Stimulated activated naive B cell treated with anti-CD40 and anti-IgM and Interleukin-4, amounts not matched to agents 10 μg/mL and 1 μg/mL and 100 μg/mL, for 72 hours (primary cell): ENCODE results near the gene ASCL2.
A peak's percentile ranks its signal among the peaks of the same experiment; 100 is the strongest.

Experiments used
- ATAC-seq, 2 donors: fragments of 150-1000 bp; cut with Tn5 transposase; replicated peaks; 2 replicates each; pipeline ENCODE4 v1.10.0; 2021; ENCODE audit warnings: moderate library complexity in 1 of 2
- DNase-seq: peaks from one replicate; pipeline ENCODE4 v3.0.0; 2021
- H3K27ac Mint-ChIP-seq: one replicate; pipeline ENCODE4 v1.8.0; 2022; ENCODE audit warnings: mild to moderate bottlenecking, mixed read lengths
- H3K27me3 Mint-ChIP-seq, 2 donors: one replicate each; pipeline ENCODE4 v1.8.0; 2022; ENCODE audit warnings: mixed read lengths in 2 of 2
- H3K36me3 Mint-ChIP-seq, 2 donors: one replicate each; pipeline ENCODE4 v1.8.0; 2022; ENCODE audit warnings: mixed read lengths in 2 of 2, mild to moderate bottlenecking in 1 of 2
- H3K4me1 Mint-ChIP-seq, 2 donors: one replicate each; pipeline ENCODE4 v1.8.0; 2022; ENCODE audit warnings: mixed read lengths in 2 of 2, mild to moderate bottlenecking in 1 of 2
- H3K4me3 Mint-ChIP-seq, 2 donors: one replicate each; pipeline ENCODE4 v1.8.0; 2022; ENCODE audit warnings: mild to moderate bottlenecking in 2 of 2, mixed read lengths in 2 of 2, moderate library complexity in 1 of 2
- H3K9me3 Mint-ChIP-seq, 2 donors: one replicate each; pipeline ENCODE4 v1.8.0; 2022; ENCODE audit warnings: mixed read lengths in 2 of 2, mild to moderate bottlenecking in 1 of 2

The ASCL2 gene

DNA sequence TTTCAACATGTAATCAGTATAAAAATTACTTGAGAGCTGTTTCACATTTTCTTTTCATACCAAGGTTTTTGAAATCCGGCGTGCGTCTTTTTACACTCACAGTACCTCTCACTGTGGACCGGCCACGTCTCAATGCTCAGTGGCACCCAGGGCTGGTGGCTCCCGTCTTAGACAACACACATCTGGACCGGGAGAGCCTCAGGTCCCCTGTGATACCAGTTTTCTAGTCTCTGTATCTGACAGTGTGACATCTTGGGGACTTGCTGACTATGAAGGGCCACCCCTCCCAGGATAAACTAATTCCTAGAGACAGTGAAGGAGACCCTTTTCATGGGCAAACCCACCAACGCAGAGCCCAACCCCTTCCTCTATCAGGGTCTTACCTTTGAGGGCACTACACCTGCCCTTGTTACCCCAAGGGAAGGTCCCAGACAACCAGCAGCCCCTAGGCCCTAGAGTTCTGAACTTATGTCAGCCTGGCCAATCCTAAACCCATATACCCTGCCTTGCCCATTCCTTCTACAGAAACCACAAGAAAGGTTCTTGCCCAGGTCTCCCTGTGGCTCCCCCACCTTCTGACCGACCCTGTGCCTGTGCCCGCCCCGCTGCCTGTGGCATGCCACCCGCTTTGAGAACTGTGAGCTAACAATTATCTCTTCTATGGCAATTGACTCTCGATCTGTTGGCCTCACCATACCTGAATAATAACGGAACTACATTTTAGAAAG lies 6.1 kb upstream of the ASCL2 start:
- peaks cover 41 to 72% of the 10 kb centered on the region in 2 donors for H3K27me3 Mint-ChIP-seq
- ATAC-seq (no peak), DNase-seq (no peak)
- H3K9me3 Mint-ChIP-seq = peaks cover 8 to 16% of the 10 kb centered on the region in 2 donors
- no peak overlapping the region for H3K4me3 Mint-ChIP-seq
- H3K36me3 Mint-ChIP-seq = peaks cover 3 to 9% of the 10 kb centered on the region in 2 donors
- peaks cover 3% of the 10 kb centered on the region in 2 donors for H3K4me1 Mint-ChIP-seq
- no peak overlapping the region for H3K27ac Mint-ChIP-seq

DNA sequence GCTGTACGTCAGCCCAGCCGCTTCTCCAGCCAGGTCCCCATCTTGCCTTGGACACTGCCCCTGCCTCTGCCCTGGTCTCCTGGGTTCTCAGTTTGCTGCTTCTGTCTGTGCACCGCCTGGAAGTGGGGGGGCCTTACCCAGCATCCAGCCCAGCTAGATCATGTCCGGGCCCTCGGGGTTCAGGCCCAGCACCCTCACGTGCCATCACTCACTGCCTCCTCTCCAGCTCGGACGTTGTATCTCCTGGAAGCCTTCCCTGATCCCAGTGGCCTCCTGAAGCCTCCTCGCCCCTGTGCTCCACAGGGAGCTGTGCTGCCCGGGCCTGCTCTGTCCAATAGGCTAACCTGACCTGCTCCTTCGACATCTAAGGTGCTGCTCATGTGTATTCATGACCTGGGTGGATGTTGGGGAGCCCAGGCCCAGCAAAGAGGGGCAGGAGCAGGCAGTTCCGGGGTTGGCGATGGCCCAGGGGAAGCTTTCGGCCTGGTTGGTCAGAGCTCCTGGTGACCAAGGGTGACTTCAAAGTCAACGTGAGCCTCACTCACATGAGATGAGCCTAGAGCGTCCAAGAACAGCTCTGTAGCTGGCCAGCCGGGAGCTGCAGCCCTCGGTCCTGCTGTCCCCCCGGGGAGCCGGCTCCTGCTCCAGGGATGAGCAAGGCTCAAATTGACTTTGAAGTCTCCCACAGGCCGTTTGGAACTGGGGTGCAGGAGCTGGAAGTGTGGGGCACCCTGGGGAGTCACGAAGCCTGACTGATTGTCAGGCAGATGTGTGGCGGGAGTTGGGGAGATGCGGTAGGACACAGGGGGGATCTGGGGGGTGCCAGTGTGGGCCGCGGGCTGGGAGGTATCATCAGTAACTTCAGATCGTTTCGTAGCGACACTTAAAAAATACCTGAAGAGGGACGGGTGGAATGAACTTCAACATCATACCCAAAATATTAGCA lies 5.2 kb upstream of the ASCL2 start:
- no peak for DNase-seq
- Mint-ChIP-seq H3K36me3 (peaks cover 3 to 9% of the 10 kb centered on the region in 2 donors), H3K4me1 (peaks cover 4 to 8% of the 10 kb centered on the region in 2 donors), H3K4me3 (no peak overlapping the region), H3K27ac (no peak overlapping the region), H3K9me3 (peaks cover 8 to 13% of the 10 kb centered on the region in 2 donors), H3K27me3 (peaks cover 44 to 76% of the 10 kb centered on the region in 2 donors)
- no peak for ATAC-seq

DNA sequence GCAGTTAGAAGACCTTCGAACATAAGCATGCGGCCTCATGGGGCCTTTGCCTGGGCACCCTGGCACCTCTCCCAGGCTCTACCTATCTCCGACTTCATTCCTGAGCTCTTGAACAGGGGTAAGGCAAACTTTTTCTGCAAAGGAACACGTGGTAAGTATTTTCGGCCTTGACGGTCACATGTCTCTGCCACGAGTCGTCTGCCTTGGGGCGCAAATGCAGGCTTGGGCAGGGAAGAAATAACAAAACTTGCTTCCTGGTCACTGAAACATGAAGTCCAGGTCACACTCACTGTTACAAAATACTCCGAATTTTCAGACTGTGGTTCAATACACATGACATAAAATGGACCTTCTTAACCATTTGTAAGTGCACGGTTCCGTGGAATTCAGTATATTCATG lies 3.4 kb upstream of the ASCL2 start:
- H3K36me3 Mint-ChIP-seq = peaks cover 0 to under 1% of the 10 kb centered on the region in 2 donors
- H3K27me3 Mint-ChIP-seq = peaks cover 42 to 76% of the 10 kb centered on the region in 2 donors
- DNase-seq (no peak), ATAC-seq (no peak)
- peaks cover 6 to 17% of the 10 kb centered on the region in 2 donors for H3K4me1 Mint-ChIP-seq
- no peak overlapping the region for H3K27ac Mint-ChIP-seq
- peaks cover 0 to 3% of the 10 kb centered on the region in 2 donors for H3K9me3 Mint-ChIP-seq
- no peak overlapping the region for H3K4me3 Mint-ChIP-seq

DNA sequence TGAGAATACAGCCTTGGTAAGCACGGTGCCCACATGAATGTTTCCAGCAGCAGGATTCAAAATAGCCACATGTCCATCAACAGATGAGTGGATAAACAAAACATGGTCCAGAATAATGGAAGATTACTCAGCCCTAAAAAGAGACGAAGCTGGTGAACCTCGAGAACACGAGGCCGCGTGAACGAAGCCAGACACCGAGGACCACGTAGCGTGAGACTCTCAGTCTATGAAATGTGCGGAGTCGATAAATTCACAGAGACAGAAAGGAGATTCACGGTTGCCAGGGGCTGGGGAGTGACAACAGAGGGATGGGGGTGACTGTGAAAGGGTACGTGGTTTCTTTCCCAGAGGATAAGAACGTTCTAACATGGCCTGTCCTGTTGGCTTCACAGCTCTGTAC lies 2.9 kb upstream of the ASCL2 start:
- Mint-ChIP-seq H3K36me3 (no peaks in the 10 kb centered on the region), H3K9me3 (peaks cover 0 to 3% of the 10 kb centered on the region in 2 donors), H3K27ac (no peak overlapping the region), H3K4me3 (no peak overlapping the region), H3K4me1 (peaks cover 6 to 17% of the 10 kb centered on the region in 2 donors), H3K27me3 (peaks cover 42 to 75% of the 10 kb centered on the region in 2 donors)
- ATAC-seq = no peak
- no peak for DNase-seq

DNA sequence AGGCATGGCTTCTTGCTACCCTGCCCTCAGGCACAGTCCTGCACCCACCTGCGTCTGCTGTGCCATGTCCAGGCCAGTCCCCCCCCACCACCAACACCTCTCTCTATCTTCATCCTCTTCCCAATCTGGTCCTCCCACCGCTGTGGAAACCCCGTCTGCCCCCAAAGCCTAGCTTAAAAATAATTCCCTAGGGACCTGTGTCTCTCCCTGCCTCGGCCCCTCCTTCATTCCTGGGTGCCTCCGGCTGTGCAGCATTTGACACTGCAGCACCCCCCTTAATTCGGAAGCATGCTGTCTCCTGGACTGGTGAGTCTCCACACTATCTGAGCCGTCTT lies 2.5 kb upstream of the ASCL2 start:
- Mint-ChIP-seq H3K27me3 (peaks cover 38 to 71% of the 10 kb centered on the region in 2 donors), H3K36me3 (no peaks in the 10 kb centered on the region), H3K4me1 (peaks cover 9 to 19% of the 10 kb centered on the region in 2 donors), H3K27ac (no peak overlapping the region), H3K9me3 (peaks cover 0 to 1% of the 10 kb centered on the region in 2 donors), H3K4me3 (peak overlapping the region in 1 of 2 donors; percentile 17)
- ATAC-seq = no peak
- DNase-seq = no peak

DNA sequence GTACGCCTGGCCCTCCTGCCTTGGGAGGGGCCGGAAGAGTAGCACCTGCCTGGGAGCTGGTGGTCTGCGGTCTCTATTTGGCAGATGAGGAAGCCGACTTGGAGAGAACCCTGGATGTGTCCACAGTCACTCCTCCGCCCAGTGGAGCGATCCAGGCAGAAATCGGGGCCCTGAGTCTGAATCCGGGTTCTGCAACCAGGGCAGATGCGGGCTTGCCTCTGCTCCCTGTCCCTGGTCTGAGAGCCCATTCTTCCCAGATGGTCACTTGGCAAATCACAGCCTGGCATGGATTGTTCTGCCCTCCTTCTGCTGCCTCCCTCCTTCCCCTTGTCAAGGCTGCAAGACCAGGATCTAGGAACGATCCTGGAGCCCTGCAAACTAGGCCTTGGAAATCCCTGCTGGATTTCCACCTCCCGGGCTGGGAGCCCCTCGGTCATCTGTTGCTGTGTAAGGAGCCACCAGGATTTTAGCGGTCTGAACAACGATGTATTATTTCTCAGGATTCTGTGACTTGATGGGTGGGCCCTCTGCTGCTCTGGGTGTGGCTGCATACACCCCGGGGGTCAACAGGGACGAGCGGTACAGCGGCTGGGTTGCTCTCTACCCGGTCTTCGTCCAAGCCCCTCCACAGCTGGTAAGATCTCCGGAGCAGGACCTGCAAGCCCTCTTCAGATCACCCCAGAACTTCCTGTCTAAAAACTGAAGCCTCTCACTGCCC lies 2.0 kb upstream of the ASCL2 start:
- Mint-ChIP-seq H3K27ac (no peak overlapping the region), H3K4me1 (peaks cover 9 to 24% of the 10 kb centered on the region in 2 donors), H3K9me3 (no peaks in the 10 kb centered on the region), H3K36me3 (no peaks in the 10 kb centered on the region), H3K27me3 (peaks cover 34 to 66% of the 10 kb centered on the region in 2 donors), H3K4me3 (no peak overlapping the region)
- no peak for DNase-seq
- no peak for ATAC-seq

DNA sequence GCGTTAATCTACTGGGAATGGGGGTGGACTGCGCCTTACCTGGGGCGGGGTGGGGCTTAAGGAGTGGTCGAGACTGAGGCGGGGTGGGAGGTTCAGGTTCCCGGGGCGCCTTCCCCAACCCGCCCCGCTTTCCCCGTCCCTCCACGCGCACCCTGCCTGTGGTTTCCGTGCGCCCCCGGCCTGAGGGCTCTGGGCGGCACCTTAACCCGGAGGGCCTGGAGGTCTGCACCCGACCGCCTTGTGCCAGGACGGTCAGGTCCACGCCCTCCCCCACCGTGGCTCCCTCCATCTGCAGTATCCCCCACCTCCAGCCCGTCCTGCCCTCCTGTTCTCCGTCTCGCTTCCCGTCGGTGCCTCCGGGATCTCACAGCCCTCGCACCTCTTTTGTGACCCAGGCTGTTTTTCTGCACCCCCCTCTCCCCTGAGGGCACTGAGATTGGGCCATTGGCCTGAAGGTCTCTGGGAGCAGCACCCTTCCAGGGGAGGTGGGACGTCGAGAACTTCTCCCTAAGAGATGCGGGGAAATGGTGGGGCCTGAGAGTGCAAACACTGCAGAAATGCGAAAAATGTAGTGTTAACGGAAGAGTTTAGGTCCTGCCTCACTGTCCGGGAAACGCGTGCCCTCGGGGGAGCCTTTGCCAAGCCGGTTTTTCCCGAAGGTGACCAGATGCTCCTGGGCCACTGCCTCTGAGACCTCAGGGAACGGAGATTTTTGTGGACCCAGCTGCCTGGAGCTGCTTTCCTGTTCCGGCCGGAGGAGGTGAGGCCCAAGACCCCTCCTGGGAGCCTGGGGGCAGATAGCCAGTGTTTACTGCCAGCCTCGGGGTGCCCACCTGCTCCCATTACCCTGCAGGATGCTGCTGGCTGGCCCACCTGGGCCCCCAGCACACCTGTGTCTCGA lies 1.2 kb upstream of the ASCL2 start:
- ATAC-seq = no peak
- Mint-ChIP-seq H3K27me3 (peaks cover 34 to 58% of the 10 kb centered on the region in 2 donors), H3K4me1 (peaks cover 12 to 31% of the 10 kb centered on the region in 2 donors), H3K9me3 (no peaks in the 10 kb centered on the region), H3K36me3 (no peaks in the 10 kb centered on the region), H3K27ac (no peak overlapping the region), H3K4me3 (peak overlapping the region; percentile 53 to 66)
- no peak for DNase-seq

DNA sequence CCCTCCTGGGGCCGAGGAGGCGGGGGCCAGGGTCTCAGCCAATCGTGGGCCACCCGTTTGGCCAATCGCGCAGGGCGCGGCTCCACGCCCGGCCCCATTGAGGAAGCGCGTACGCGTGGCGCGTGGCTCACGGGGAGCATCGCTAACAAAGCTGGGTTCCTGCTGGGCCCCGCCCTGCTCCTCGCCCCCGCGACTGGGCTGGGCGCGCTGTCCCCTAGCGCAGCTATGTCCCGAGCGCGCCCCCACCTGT lies 614 bp upstream of the ASCL2 start:
- Mint-ChIP-seq H3K4me3 (no peak overlapping the region), H3K36me3 (no peaks in the 10 kb centered on the region), H3K4me1 (peaks cover 17 to 37% of the 10 kb centered on the region in 2 donors), H3K27me3 (peaks cover 34 to 52% of the 10 kb centered on the region in 2 donors), H3K27ac (no peak overlapping the region), H3K9me3 (no peaks in the 10 kb centered on the region)
- no peak for DNase-seq
- peak in 1 of 2 donors; percentile 14 for ATAC-seq

DNA sequence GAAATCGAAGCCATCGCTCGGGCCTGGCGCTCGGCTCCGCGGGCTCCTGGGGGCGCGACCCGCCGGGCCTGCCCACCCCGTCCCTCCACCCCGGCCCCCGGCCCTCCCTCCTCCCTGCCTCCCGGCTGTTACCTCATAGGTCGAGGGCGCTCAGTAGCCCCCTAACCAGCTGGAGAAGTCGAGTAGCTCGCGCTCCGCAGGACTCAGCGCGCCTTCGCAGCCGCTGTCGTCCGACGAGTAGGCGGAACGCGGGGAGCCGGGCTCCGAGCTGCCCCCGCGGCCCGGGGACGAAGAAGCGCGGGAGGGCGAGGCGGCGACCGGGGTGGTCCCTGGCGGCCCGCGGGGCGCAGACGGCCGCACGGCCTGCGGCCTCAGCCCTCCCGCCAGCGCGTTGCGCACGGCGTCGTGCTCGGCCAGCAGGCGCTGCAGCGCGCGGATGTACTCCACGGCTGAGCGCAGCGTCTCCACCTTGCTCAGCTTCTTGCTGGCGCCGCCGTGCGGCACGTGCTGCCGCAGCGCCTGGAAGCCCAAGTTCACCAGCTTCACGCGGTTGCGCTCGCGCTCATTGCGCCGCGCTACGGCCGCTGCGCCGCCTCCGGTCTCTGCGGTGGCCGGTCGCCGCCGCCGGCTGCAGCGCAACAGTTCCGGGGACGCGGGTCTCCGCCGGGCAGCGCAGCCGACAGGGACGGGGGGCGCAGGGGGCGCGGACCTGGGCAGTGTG lies 627 bp downstream of the ASCL2 start:
- peaks cover 34 to 42% of the 10 kb centered on the region in 2 donors for H3K27me3 Mint-ChIP-seq
- H3K4me3 Mint-ChIP-seq = peak overlapping the region; percentile 74 to 79
- peak; percentile 13 to 38 for ATAC-seq
- DNase-seq = no peak
- no peaks in the 10 kb centered on the region for H3K36me3 Mint-ChIP-seq
- H3K4me1 Mint-ChIP-seq = peaks cover 25 to 47% of the 10 kb centered on the region in 2 donors
- H3K27ac Mint-ChIP-seq = peak overlapping the region; percentile 75
- H3K9me3 Mint-ChIP-seq = no peaks in the 10 kb centered on the region

DNA sequence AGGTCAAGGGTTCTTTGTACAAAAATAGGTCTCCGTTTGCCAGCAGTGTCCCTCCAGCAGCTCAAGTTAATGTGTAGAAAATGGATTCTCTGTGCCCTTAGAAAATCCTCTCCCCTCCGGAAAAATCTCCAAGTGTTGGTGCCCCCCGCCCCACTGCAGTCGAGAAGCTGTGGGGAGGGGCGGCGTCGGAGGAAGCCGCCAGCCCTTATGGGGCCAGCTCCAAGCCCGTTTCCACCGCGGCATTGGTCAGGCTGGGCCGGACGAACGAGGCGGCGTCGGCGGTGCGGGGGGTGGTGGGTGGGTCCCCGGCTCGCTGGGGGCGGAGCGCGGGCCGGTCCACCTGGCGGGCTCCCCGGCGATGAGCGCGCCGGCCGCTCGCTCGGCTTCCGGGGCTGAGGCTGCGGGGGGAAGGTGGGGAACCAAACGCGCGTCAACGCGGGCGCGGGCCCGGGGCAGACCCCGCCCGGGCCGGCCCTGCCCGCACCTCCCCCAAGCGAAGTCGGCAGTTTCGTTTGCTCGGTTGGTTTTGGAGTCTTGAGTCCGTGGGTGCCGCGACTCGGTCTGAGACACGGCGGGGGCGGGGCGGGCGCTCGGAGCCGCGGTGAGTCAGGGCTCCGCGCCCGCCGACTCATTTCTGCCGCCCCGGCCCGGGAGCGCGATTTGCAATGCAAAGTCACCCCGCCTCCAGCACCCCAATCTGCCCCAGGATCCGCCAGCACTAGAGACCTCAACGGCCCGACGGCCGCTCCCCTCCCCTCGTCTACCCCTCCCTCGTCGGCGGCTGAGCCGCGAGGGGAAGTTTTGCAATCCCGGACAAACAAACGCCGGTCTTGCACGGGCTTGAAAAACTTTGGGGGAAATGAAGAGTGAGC lies 1.4 kb downstream of the ASCL2 start:
- DNase-seq (peak; percentile 46), ATAC-seq (peak; percentile 39 to 58)
- Mint-ChIP-seq H3K36me3 (no peaks in the 10 kb centered on the region), H3K27me3 (peaks cover 26 to 35% of the 10 kb centered on the region in 2 donors), H3K4me1 (peaks cover 25 to 47% of the 10 kb centered on the region in 2 donors), H3K9me3 (no peaks in the 10 kb centered on the region), H3K27ac (peak overlapping the region; percentile 75), H3K4me3 (peak overlapping the region; percentile 74 to 79)

DNA sequence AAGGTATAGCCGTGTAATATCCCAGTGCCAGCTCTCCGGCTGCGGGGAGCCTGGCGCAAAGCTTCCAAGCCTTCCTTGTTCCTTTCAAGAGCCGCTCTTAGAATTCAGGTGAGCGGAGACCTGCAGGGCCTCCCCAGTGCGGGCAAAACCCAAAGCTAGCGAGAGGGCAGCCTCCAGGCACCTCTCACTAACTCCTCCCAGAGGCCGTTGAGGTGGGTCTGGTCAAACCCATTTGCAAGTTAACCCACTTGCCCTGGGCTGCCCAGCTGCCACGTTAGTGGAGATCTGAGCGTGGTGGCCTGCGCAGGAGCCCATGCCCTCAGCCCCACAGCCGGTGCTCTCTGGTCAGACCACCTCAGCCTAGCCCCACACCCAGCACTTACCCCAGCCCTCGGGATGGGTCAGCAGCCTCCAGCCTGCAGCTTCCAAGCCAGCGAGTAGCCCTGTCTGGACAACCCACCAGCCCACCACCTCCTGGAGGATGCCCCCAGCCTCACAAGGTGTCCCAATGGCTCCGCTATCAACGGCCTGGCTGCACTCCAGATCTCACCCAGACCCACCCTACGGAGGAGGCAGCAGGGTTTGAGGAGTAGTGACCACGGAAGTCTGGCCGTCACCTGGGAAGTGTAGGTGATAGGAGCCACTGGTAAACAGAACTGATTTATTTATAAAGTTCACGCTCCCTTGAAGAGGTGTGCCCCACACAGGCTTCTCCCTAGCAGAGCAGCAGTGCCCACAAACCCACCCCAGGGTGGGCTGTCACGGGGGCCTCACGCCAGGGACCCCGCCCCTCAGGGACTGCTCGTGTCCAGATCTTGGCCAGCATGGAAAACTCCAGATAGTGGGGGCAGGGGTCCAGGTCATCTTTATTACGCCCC lies 2.3 kb downstream of the ASCL2 start:
- DNase-seq (no peak), ATAC-seq (no peak)
- Mint-ChIP-seq H3K4me1 (peaks cover 25 to 47% of the 10 kb centered on the region in 2 donors), H3K36me3 (no peaks in the 10 kb centered on the region), H3K4me3 (peak overlapping the region; percentile 6 to 21), H3K27me3 (peaks cover 19 to 27% of the 10 kb centered on the region in 2 donors), H3K9me3 (no peaks in the 10 kb centered on the region), H3K27ac (no peak overlapping the region)
